AG04449 (cell line): ENCODE data around the gene DPF1.
"Not testable (repeated sequence)": the region's sequence is repeated elsewhere in the genome, so short reads cannot be mapped to it uniquely, and the experiment has no call there.

ENCODE experiments used
- CTCF ChIA-PET: fragments of 350-600 bp; formaldehyde crosslinking; extraction: SDS; loops from one replicate; lab custom pipeline; 2021; ENCODE audit warnings: antibody characterized with exemption; lab: Yijun Ruan, JAX
- POLR2A ChIA-PET: fragments of 400-600, 350-600 bp; formaldehyde crosslinking; extraction: SDS; loops from one replicate; lab custom pipeline; 2020; ENCODE audit warnings: antibody characterized with exemption, inconsistent platforms; lab: Yijun Ruan, JAX
- DNase-seq: peaks from one replicate; pipeline ENCODE4 v3.0.0-alpha.2; 2010; ENCODE audit warnings: low read depth, low spot score
- H3K4me3 ChIP-seq: 2 replicates; pipeline ENCODE4 v1.5.1; 2011; ENCODE audit warnings: low read depth, mild to moderate bottlenecking, control low read depth, low read length
- TF ChIP-seq, protein P1 (sequence below): IDR thresholded peaks from one replicate; pipeline ENCODE4 v1.5.1; 2011; ENCODE audit warnings: mild to moderate bottlenecking, moderate library complexity, low read length, control low read depth, inconsistent platforms; ENCODE audit not compliant: insufficient read depth; ENCODE audit errors: missing control alignments

The DPF1 gene

DNA sequence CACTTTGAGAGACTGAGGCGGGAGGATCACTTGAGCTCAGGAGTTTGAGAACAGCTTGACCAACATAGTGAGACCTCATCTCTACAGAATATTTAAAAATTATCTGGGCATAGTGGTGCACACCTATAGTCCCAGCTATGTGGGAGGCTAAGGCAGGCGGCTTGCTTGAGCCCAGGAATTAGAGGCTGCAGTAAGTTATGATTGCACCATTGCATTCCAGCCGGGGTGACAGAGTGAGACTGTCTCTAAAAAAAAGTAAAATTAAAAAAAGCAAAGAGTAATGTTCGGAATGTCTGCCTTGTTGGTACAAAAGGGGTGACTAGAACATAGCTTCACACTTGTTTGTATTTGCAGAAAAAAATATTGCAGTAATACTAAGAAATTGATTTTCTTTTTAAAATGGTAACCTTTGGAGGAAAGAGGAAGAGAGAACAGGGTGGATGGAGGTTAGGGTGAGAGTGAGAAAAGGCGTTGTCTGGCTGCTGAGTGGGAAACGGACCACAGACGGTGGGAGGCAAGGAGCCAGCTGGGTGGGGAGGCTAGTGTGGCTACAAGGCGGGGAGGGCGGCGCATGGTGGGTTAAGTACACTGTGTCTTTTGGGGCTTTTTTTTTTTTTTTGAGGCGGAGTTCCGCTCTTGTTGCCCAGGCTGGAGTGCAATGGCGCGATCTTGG, 21.9 kb upstream of the DPF1 start:
- no peak overlapping the region for H3K4me3 ChIP-seq
- ChIA-PET POLR2A (interaction anchor here (0.8 to 1.1 kb wide), 2 partner anchors 87 to 128 kb away, joined by 4 to 6 read pairs; partner anchors contain the start of gene PSMD8), CTCF (interaction anchor here (0.8 to 13.3 kb wide), 16 partner anchors 8 to 350 kb away, joined by 3 to 298 read pairs (median 13); partner anchors contain the start of genes CATSPERG, GGN, PPP1R14A and PSMD8)
- TF ChIP-seq, protein P1, sequence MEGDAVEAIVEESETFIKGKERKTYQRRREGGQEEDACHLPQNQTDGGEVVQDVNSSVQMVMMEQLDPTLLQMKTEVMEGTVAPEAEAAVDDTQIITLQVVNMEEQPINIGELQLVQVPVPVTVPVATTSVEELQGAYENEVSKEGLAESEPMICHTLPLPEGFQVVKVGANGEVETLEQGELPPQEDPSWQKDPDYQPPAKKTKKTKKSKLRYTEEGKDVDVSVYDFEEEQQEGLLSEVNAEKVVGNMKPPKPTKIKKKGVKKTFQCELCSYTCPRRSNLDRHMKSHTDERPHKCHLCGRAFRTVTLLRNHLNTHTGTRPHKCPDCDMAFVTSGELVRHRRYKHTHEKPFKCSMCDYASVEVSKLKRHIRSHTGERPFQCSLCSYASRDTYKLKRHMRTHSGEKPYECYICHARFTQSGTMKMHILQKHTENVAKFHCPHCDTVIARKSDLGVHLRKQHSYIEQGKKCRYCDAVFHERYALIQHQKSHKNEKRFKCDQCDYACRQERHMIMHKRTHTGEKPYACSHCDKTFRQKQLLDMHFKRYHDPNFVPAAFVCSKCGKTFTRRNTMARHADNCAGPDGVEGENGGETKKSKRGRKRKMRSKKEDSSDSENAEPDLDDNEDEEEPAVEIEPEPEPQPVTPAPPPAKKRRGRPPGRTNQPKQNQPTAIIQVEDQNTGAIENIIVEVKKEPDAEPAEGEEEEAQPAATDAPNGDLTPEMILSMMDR, result no peak
- DNase-seq, result no peak

DNA sequence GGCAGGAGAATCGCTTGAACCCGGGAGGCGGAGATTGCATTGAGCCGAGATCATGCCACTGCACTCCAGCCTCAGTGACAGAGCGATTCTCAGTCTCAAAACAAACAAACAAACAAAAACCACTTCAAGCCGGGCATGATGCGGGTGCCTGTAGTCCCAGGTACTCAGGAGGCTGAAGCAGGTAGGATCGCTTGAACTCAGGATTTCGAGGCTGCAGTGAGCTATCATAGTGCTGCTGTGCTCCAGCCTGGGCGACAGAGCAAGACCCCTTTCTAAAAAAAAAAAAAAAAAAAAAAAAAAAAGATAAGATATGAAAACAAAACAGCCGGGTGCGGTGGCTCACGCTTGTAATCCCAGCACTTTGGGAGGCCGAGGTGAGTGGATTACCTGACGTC, 19.3 kb upstream of the DPF1 start:
- DNase-seq, result no peak
- ChIA-PET CTCF (interaction anchor here (0.7 to 13.3 kb wide), 31 partner anchors 11 to 392 kb away, joined by 3 to 298 read pairs (median 8); partner anchors contain the start of genes CATSPERG, FAM98C, GGN and PPP1R14A), POLR2A (no interaction called here)
- H3K4me3 ChIP-seq, result no peak overlapping the region
- TF ChIP-seq, protein P1, result no peak

DNA sequence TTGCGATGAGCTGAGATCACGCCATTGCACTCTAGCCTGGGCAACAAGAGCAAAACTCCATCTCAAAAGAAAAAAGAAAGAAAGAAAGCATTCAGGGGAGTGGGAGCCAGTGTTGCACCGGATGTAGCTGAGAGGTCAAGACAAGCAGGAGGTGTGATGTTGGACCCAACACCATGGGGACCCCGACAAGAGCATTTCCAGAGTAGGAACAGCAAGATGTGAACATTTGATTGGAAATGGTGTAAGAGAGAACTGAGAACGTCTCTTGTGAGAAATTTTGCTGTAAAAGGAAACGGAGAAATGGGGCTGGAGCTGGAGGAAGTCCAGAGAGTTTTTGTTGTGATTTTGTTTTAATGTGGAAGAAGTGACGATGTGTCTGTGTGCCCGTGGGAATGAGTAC, 15.8 kb upstream of the DPF1 start:
- TF ChIP-seq, protein P1, result no peak

DNA sequence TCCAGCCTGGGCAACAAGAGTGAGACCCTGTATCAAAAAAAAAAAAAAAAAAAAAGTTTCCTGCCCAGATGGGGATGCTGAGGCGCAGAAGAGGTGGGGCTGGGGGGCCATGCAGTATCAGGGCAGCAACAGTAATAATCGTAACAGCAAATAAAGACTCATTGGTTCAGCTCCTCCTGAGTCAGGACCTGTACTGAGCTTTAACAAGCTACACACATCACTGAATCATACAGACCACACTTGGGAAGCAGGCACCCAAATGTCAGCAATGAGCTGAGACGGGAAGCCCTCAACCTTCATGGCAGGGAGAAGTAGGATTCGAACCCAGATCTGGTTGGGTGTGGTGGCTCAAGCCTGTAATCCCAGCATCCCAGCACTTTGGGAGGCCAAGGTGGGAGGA, 10.6 kb upstream of the DPF1 start:
- TF ChIP-seq, protein P1, result no peak
- CTCF ChIA-PET, result interaction anchor here (0.6 to 7.7 kb wide), 31 partner anchors 9 to 400 kb away, joined by 3 to 94 read pairs (median 4); partner anchors contain the start of genes CATSPERG, FAM98C, GGN and PSMD8
- POLR2A ChIA-PET, result interaction anchor here (1.1 kb wide), 1 partner anchor 168 kb away, joined by 3 read pairs; the partner anchor contains the start of gene FAM98C

More for the DNA sequence above, 15.8 kb upstream of the DPF1 start:
- no peak overlapping the region for H3K4me3 ChIP-seq
- ChIA-PET CTCF (interaction anchor here (0.9 to 13.3 kb wide), 10 partner anchors 8 to 338 kb away, joined by 3 to 298 read pairs (median 4); partner anchors contain the start of genes CATSPERG and FAM98C), POLR2A (no interaction called here)
- DNase-seq, result no peak

DNA sequence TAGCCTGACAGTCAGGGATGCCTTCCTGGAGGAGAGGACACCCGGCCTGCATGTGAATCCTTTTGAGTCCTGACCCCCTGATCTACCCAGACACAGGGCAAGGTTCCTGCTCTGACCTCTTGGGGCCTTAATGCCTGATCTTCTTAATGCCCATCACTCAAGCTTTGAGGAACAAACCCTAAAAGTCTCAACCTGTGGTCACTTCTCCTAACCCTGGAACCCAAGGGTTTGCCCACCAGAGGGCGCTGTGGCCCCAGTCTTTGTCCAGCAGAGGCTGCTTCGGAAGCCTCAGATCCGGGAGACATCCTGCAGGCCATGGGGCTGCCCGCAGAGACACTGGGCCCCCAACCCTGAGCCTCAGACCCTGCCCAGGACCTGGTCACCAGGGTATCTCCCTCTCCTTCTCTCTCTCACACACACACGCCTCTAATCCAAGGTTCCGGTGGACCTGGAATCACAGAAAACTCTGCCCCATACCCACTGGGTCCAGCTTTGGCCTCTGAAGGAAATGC, 9.8 kb upstream of the DPF1 start:
- H3K4me3 ChIP-seq, result no peak overlapping the region
- TF ChIP-seq, protein P1, result peak; percentile 84
- no peak for DNase-seq
- ChIA-PET CTCF (interaction anchor here (0.6 to 7.7 kb wide), 34 partner anchors 8 to 654 kb away, joined by 3 to 94 read pairs (median 4); partner anchors contain the start of genes CATSPERG, GGN, KCNK6 and PSMD8), POLR2A (no interaction called here)

More for the DNA sequence above, 10.6 kb upstream of the DPF1 start:
- DNase-seq, result no peak
- no peak overlapping the region for H3K4me3 ChIP-seq

DNA sequence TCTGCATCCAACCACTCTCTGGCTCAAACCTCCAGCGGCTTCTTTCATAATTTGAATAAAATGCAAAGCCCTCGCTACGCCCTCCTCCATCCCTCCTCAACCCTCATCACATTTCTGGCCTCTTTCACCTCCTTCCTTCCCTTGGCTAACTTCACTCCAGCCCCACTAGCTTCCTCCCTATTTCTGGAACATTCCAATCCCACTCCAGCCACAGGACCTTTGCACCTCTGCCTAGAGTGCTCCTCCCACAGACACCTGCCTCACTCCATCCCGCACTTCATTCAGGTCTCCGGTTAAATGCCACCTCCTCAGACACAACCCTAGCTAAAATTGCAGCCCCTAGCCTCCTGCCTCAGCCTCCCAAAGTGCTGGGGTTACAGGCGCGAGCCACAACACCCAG, 7.9 kb upstream of the DPF1 start:
- POLR2A ChIA-PET, result no interaction called here
- CTCF ChIA-PET, result interaction anchor here (1.0 to 7.7 kb wide), 9 partner anchors 12 to 333 kb away, joined by 3 to 94 read pairs (median 4); partner anchors contain the start of genes CATSPERG and WDR87
- TF ChIP-seq, protein P1, result no peak
- no peak overlapping the region for H3K4me3 ChIP-seq
- no peak for DNase-seq

DNA sequence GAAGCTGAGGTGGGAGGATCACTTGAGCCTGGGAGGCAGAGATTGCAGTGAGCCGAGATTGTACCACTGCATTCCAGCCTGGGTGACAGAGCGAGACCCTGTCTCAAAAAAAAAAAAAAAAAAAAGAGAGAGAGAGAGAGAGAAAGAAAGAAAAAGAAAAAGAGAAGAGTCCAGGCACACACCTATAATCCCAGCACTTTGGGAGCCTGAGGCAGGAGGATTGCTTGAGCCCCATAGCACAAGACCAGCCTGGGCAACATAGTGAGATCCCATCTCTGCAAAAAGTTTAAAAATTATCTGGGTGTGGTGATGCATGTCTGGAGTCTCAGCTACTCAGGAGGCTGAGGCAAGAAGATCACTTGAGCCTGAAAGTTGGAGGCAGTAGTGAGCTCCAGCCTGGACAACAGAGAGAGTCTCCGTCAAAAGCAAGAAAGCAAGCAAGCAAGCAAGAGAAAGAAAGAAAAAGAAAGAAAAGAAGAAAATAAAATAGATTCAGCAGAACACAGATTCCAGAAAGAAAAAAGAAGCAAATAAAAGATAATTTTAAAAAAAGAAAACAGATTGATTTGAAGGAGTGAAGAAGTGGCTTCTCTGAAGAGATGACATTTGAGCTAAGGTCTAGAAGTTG, 6.6 kb upstream of the DPF1 start:
- CTCF ChIA-PET, result interaction anchor here (0.9 to 7.7 kb wide), 8 partner anchors 13 to 331 kb away, joined by 3 to 94 read pairs (median 4); partner anchors contain the start of genes CATSPERG, PSMD8 and WDR87
- POLR2A ChIA-PET, H3K4me3 ChIP-seq, DNase-seq: not testable (repeated sequence)
